Lower leg skin (tissue), 3 donors: ENCODE data around the gene F2R.

Experiments
- POLR2A ChIP-seq, 2 donors: fragments of 450-650 bp; IDR thresholded peaks; one replicate each; pipeline ENCODE4 v1.6.1; 2016 to 2017; ENCODE audit warnings: antibody characterized with exemption in 2 of 2, mild to moderate bottlenecking in 1 of 2, moderate library complexity in 1 of 2
- TF ChIP-seq, protein P1 (sequence below), 3 donors: fragments of 450-650 bp; IDR thresholded peaks; one replicate each; pipeline ENCODE4 v1.5.1; 2016; ENCODE audit warnings: antibody characterized with exemption in 3 of 3, mild to moderate bottlenecking in 3 of 3, moderate library complexity in 2 of 3

DNA sequence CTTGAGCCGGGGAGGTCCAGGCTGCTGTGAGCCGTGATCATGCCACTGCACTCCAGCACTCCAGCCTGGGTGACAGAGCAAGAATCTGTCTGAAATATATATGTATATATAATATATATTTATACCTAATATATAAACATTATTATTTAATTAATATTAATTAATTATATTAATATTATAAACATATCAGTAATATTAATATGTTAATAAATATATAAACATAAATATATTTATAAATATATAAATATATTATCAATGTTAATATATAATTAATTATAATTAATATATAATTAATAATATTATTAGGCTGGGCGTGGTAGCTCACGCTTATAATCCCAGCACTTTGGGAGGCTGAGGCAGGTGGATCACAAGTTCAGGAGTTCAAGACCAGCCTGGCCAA lies 41.1 kb downstream of the F2R start:
- TF ChIP-seq, protein P1, sequence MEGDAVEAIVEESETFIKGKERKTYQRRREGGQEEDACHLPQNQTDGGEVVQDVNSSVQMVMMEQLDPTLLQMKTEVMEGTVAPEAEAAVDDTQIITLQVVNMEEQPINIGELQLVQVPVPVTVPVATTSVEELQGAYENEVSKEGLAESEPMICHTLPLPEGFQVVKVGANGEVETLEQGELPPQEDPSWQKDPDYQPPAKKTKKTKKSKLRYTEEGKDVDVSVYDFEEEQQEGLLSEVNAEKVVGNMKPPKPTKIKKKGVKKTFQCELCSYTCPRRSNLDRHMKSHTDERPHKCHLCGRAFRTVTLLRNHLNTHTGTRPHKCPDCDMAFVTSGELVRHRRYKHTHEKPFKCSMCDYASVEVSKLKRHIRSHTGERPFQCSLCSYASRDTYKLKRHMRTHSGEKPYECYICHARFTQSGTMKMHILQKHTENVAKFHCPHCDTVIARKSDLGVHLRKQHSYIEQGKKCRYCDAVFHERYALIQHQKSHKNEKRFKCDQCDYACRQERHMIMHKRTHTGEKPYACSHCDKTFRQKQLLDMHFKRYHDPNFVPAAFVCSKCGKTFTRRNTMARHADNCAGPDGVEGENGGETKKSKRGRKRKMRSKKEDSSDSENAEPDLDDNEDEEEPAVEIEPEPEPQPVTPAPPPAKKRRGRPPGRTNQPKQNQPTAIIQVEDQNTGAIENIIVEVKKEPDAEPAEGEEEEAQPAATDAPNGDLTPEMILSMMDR (IDR thresholded peaks at IDR 0.05): no peak
- no peak for TF ChIP-seq POLR2A (IDR thresholded peaks at IDR 0.05)
